Renal cortex interstitium (tissue), 11 donors: ENCODE results near the gene SEMA4D. TPM values are rescaled to one million over a fixed set of nuclear protein-coding genes. Genes with fewer than 3 reads are reported as not detected.

Source experiments
- DNase-seq, 11 donors: peaks; one replicate each; pipeline ENCODE4 v3.0.0-alpha.2; 2013; ENCODE audit warnings: low read depth in 9 of 11, low spot score in 4 of 11; ENCODE audit errors: extremely low read depth in 1 of 11
- polyA plus RNA-seq, 3 donors: library from polyadenylated mRNA; unstranded; fragments of 120-200 nt; gene quantifications; one replicate each; pipeline ENCODE4 v1.2.1, GENCODE V29; 2013; ENCODE audit not compliant: insufficient read length in 3 of 3

The SEMA4D gene
- polyA plus RNA-seq, 3 donors = 46.9 to 68.0 (median 49.1) TPM

DNA sequence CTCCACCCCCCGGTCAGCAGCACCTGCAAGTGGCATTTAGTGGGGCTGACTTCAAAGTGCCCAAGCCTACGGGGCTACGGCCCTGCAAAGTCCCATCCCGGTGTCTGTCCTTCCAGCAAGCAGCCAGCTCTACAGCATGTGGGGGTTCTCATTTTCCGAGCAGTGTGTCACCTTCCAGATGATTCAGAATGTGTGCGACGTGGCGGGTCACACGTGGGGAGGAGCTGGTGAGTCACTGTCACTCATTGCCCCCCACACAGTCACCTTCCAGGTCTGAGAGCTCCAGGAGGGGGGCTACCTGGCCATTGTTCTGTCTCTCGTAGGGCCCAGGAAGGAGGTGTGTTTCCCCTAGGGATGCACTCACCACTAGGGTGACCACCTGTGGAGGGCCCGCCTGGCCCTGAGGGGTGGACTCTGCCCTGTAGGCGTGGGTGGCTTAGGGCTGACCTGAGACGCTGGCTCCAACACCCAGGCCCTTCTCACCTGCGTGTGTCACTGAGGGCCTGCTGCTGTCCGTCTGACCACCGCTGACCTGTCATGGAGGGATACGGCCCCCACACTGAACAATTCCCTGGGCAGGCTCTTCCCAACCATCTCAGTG is 70.2 kb downstream of the SEMA4D start:
- DNase-seq = no peak

DNA sequence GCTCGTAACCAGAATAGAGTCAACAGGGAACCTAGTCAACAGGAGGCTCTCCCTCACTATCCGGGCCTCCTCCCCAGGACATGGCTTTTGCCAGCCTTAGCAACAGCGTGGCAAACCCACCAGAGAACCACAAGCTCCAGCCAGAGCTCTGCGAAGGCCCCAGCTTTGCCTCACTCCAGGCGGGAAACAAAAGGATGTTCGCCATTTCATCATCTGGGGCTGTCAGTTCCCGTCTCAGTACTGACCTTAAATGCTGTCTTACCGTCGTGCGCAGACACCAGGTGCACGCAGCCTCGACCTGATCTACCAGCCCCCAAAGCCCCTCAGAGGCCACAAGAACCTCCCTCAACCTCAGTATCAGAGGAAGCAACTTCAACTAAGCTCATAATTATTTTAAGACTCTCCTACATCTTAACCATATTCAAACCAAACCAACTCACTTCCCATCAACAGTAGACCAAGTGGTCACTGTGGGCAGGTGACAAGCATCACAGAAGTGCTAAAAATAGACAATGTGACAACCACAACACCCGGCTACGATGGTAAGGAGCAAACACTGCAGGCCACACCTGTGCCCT is 71.4 kb downstream of the SEMA4D start:
- DNase-seq = no peak

DNA sequence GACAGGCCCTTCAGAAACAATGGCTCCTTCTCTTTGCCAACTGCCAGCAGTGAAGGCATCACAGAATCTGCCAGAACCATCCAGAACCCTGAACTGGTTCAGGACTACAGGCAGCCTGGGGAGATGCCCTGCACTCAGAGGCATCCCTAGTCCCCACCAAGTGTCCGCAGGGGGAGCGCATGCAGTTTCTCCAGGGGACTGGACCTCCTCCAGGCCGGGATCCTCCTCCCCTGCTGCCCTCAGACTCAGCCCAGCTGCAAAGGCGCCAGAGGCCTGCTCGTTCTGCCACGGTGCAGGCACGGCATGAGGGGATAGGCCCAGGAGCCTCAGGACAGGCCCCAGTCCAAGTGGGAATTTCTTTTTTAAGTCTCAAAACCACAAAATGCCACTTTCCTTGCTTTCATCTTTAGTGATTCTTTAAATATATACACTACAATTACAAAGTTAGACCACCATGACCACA is 72.0 kb downstream of the SEMA4D start:
- DNase-seq = no peak

DNA sequence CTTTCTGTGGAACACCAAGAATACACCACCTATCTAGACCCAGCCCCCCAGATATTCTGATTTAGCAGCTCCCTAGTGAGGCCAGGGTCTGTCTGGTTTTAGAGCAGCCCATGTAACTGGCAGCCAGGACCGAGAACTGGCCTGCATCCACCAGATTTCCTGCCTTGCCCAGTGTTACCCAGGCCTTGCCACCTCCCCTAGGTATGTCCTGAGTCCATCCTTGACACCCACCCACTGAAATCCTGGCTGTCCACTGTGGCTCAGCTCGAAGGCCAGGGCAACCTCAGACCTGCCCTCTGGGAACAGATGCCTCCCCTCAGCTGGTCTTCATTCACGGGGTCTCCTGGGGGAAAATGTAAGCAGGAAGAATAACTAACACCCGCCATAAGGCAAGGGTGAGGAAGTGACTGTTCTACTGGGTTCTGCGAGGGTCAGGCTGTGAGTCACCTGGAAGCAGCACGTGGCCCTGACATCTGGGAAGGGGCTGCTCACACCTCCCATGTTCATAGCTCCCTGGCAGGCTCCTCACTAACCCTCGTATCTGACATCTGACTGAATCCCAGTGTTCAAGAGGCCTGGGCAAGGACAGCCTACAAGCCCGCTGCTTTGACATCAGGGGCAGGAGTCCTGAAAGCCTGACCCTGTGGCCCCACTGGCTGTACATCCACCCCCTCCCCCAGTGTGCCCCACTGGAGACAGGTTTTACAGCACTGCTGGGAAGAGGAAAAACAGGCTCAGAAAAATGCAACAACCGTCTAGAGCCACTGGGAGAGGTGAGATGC is 72.7 kb downstream of the SEMA4D start:
- no peak for DNase-seq

DNA sequence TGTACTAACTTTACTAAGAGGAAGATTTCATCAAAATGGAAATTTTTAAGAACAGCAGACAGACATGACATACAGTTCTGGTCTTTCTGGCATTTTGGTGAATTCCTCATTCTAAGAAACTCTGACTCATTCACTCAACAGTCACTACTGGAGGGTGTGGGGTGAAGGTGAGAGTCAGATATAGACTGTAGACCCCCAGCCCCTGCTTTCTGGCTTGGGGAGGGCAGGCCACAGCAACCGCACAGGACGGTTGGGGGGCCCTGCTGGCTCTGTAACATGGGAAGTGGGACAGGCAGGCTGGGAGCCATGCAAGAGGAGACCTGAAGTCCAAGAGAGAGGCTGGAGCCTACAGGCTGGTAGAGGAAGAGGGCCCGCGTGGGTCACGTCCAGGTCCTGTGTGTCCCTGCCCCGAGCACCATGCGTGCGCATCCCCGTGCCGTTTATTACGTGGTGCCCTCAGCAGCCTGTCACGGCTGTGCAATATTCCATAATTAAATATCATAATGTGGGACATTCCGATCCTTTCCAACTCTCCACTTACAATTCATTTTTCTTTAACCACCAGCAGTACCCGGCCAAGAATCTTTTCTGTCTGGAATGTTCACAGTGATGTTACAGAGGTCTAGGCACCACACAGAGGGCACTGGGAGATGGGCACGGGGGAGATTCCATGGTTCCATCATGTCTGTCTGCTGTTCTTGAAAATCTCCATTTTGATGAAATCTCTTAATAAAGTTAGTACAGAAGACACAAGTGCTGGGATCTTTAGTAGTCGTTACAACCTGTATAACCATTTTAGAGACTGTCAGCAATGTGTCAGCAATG is 75.5 kb downstream of the SEMA4D start:
- DNase-seq = no peak

DNA sequence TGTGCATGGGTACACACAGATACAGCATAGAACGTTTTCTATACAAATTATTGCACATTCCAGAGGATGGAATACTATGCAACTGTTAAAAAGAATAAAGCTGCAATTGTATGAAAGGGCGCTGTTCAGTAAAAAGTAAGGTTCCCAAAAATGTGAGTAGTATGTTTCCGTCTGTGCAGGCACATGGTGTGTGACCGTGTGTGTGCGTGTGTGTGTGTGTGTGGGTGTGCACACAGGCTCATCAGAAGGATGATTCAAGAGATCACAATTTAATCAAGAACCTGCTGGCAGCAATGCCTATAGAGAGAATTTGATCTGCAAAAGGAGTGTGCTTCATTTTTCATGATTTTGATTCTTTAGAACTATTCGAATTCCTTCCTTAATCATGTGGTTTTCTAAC is 76.3 kb downstream of the SEMA4D start:
- DNase-seq = no peak

DNA sequence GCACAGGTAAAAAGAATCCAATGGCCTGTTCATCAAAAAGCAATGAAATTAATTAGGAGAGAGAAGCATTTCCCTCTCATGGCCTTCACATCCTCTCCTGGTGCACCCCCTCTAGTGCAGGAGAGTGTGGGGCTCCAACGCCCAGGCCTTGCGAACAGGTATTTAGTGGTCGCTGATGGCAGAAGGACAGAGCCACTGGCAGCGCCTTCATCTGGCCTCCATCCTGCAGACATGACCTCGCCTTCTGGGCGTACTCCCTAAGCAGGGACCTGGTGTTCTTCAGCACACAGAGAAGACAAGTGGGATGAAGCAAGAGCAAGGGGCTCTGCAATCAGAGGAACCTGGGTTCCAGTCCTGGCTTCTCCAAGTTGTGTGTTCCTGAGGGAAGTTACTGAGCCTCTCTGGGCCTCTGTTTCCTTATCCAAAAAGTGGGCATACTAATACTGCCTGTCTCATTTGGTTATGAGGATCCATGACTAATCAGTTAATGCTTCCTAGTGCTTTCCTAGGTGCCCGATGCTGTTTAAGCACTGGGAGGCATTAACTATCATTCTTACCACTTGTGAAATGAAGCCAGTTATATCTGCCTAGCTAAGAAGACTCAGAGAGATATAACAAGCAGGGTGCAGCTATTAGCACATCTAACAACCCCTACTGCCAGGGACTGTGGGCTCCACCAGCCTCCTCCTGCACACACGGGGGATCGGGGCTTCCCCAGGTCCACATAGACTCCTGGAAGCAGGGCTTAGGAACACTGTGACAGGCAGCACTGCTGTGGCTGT is 77.3 kb downstream of the SEMA4D start:
- DNase-seq = no peak

DNA sequence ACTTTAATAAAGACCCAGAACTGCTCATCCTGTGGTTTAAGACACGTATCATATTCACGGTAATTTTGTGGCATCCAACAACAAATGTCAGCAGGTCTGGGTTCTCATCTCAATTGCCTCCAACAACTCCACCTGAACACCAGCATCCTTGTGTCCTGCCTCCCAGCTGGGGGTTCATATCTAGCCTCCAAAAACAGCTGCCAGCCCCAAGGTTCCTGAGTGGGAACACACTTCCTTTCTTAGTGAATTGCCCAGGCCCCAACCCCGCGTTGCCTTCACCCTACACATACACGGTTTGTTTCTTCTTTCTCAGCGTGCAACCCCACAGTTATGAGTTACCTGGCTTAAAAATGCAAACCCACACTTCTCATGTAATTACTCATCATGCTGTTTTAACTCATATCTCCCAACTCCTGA is 77.9 kb downstream of the SEMA4D start:
- DNase-seq = no peak

DNA sequence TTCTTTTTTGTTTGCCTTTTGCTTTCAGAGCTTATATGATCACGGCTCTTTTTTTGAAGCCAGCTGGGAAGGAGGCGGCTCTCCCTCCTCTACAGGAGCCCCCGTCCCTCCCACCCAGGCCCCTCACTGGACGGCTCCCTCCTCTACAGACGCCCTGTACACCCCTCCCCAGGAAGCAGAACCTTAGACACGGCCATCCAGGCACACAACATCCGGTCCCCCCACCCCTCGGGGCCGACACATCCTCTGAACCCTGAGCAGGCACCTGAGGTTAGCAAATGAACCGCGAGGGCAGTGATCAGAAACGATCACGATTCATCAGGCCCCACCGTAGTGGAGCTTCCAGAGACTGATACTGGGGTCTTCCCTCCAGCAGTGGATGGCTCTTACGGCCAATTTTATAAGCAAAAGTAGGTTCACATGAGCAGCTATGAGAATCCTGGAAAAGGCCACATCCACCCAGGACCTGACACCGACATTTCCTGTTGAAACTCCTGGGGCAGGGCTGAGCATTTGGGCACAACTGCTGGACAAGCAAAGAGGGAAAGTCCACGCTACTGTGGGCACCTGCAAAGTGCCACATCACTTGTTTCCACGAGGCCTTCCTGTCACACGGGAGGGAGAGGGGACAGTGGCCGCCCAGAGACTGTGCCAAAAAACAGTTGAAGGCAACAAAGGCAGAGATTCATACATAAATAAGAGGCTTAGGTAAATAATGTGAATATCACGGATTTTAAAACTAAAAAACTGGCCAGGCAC is 78.9 kb downstream of the SEMA4D start:
- DNase-seq = peak in 1 of 11 donors; percentile 21

DNA sequence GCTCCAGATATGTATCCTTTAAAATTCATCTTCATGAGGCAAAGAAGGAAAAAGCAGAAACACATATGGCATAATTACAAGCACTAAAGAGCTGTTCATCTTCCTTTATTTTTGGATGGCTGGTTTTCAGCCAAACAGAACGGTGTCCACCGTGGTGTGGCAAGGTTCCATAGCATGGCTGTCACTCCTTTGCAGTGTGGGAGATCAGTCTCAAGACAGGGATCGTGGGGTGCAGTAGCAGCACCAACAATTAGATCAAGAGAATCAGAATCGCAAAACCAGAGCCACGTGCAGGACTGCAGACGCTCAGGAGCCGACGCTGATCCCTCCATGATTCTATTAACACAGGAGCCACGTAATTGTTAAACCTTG is 79.5 kb downstream of the SEMA4D start:
- DNase-seq = no peak

DNA sequence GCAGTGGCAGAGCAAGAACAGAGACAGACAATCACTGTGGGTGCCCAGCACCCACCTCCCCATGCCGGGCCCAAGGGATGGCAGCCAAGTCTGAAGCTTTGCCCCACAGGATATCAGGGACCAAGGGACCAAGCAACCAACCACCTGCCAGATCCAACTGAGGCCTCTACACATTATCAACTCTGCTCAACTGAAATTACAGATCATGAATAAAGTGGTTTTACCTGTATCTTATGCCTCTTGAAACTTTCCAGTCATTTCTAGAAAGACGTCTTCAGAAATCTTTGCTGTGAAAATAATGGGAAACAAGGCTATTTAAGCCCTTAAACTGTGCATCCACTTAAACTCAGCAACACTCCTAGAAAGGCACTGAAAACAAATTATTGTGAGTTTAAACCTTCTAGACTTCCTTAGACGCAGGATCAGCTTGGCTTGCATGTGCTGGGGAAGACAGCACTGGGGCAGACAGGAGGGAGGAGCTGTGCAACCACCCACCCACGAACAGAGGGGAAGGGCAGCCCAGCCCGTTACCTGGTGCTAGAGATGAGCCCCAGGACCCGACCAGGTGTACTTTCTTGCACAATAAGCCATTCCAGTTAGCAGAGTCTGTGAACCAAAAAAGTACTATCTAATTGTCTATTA is 80.0 kb downstream of the SEMA4D start:
- no peak for DNase-seq

DNA sequence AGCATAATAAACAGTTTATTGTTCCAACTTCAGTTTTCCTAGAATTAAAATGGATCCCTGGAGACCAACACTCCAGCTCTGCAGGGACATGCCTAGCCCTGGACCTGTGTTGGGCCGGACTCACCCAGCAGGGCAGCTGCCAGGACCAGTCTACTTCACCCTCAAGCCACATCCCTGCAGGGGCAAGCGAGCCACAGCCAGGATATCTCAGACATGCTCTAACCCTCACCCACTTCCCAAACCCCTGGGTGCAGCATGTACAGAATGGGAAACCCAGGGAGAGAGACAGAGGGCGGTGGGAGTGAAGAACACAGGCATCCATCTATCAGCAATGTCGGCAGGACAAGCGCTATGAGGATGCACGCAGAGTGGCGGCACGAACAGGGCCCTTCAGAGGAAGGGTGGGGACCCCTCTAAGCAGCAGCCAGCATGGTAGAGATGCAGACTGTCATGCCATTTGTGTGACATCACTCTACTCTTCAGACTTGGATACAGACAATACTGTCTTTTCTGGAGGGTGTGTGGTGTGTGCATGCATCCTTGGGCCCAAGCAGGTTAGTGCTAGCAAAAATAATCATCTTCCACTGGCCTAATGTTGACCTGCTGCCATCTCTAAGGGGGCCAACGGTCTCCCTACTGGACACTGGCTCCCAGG is 83.1 kb downstream of the SEMA4D start:
- DNase-seq = no peak

DNA sequence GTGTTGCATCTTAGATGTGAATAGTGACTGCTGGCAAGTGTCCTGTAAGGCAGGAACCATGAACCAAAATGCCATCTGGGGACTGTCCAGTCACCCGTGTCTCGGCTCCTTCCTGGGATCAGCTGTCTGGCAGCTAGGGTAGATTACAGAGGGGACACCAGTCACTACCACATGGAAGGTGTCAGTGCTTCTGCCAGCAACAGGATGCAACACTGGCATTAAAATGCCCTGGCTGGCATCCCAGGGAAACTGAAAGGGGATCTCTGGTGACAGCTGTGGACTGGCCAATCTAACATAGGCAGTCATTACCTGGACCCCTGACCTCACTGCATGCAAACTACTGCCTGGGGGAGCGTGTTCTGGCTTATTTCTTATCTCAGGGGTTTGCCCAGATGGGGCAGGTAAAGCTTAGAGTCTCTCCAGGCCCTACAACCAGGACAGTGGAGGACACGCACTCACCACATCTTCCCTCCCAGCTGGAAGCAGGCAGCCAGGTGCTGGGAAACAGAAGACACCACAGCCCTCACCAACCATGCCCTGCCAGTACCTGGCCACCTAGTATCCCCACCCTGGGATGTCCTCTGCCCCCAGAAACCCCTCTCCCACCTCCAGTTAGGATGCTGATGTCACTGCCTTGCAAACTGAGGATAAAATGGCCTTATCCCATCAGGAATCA is 83.8 kb downstream of the SEMA4D start:
- no peak for DNase-seq

DNA sequence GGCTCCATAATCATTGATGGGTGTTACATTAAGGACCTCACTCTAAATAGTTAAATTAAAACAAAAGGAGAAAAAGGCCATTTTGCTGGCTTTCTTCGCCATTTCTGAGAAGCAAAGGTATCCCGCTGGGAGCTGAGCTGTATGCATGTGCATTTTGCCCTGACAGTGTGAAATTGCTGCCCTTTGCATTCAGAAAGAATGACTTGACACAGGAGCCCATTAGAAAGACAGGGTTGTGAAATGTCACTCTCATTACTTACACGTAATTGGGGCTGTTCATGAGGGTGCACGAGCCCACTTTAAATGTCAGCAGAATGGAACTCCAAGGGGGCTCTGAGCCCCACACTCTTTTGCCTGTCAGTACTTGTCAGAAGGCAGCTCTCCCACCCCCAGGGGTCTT is 85.0 kb downstream of the SEMA4D start:
- DNase-seq = no peak

DNA sequence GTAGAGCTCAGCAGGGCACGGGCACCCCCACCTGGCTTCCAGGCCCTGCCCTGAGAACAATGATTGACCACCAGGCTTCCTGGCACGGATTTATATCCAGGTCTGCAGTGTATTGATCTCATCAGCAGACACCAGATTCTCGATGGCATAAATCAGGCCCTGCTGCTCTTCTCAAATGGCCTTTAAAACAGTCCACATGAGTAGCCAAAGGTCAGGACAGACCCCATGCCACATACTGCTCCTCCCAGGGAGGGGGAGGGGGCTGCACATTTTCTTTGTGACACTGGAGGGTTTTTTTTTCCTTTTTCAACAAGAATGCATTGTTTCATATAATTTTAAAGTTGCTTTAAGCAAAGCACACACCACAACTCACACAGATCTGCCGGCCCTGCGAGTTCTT is 85.4 kb downstream of the SEMA4D start:
- no peak for DNase-seq

DNA sequence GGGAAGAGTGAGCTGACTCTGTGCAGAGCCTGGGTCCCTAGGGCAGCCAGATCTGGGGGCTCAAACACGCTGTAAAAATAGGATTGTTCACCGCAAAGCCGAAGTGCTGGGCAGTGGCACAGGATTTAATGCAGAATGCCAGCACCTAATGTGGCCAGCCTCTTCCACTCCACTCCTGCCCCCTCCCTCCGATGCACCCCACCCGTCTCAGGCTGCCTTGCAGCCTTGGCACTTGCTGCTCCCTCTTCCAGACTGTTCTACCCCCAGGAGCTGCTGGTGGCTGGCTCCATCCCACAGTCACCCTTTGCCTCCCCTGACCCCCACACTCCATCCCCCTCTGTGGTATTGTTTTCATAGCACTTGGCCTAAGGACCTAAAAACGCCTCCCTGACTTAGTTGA is 86.2 kb downstream of the SEMA4D start:
- no peak for DNase-seq
